Right kidney (tissue), 1 donor: Measurements from ENCODE around the gene FOXC2.

ENCODE experiments used
- DNase-seq: peaks from one replicate; pipeline ENCODE4 v3.0.0-alpha.2; 2016

The FOXC2 gene

GRCh38 chr16:86531641-86532525 is 34.7 kb upstream of the FOXC2 start:
- no peak for DNase-seq

- no peak for DNase-seq
Observed at GRCh38 chr16:86532526-86532815, 34.2 kb upstream of the FOXC2 start.

GRCh38 chr16:86533076-86533475 is 33.6 kb upstream of the FOXC2 start:
- DNase-seq: no peak

- DNase-seq: no peak
Observed at GRCh38 chr16:86533767-86534351, 32.8 kb upstream of the FOXC2 start.

- no peak for DNase-seq
Observed at GRCh38 chr16:86534779-86535615, 31.6 kb upstream of the FOXC2 start.

- no peak for DNase-seq
Observed at GRCh38 chr16:86536621-86537020, 30.0 kb upstream of the FOXC2 start.

DNA sequence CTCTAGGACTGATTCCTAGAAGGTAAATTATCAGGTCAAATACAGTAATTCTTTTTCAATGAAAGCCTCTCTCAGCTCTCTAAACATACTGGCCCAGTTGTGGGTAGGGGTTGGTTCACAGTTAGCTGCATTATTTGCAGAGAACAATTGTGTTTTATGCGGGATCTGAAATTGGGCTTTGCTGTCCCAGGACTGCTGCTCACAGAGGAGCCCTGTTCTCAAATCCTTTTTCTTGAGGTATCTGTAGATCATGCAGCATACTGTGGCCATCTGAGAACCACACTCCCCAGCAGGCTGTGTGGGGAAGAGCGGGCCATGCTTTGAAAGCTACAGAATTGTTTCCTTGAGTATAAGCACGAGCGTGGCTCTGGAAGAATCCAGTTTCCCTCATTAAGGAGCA is 29.1 kb upstream of the FOXC2 start:
- DNase-seq: no peak

GRCh38 chr16:86538196-86538780 is 28.3 kb upstream of the FOXC2 start:
- no peak for DNase-seq

- DNase-seq: no peak
Observed at GRCh38 chr16:86540894-86541293, 25.7 kb upstream of the FOXC2 start.

DNA sequence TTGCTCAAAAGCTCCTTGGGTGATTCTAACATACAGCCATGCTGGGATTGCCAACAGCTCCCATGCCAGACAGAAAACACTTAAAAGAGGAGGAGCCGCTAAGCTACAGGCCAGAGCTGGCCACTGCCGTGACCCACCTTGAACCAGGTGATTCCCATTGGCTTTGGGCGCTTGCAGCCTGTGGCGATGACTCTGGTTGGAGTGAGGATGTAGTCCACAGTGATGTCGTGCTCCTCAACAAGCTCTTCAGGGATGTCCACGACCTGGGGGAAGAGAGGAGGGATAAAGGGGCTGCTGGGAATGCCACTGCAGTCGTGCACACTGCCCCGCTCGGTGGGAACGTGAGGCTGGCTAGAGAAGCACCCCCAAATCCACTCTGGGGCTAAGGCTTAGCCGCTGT is 25.1 kb upstream of the FOXC2 start:
- no peak for DNase-seq

GRCh38 chr16:86542756-86543750 is 23.6 kb upstream of the FOXC2 start:
- DNase-seq: no peak

DNA sequence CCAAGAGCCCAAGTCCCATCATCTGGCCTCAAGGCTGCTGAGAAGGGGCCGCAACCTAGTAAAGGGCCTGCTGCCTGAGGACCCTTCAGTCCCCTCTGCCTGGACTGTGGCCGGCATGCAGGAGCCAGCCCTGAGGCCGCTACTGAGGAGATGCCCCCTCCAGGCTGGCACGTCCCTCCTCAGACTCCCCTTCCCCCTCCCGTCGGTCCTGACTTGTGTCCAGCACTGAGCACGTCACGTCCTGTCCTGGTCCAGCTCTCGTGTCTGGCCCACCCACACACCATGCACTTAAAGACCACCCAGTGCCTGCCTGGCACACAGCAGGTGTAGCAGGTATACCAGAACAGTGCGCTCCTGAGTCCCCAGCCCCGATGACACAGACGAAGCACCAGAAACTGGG is 21.1 kb upstream of the FOXC2 start:
- no peak for DNase-seq

DNA sequence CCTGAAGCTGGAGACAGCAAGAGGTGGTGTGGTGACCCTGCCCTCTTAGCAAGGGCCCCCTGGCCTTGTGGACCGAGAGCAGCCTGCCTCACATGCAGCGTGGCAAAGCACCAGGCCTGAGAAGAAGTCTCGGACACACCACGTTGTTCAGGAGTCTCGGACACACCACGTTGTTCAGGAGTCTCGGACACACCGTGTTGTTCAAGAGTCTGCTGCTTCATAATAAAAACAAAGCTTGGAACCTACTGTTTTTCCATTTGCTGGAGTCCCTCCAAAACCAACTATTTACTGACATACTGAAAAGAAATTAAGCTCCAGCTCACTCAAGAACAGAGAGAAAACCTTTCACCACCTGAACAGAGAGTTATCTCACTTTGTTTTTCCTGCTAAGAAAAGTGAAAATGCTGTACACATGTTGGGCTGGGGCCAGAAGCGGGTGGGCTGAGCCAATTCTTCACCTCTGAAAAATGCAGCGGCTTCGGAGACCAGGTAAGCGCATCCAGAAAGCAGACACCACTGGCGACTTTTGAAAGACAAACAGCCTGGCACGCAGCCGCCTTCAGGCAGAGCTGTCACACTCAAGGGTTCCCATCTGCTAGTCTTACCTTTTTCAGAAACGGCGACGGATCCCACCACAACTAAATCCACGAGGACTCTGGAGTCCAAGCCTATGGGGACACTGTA is 20.5 kb upstream of the FOXC2 start:
- no peak for DNase-seq

DNA sequence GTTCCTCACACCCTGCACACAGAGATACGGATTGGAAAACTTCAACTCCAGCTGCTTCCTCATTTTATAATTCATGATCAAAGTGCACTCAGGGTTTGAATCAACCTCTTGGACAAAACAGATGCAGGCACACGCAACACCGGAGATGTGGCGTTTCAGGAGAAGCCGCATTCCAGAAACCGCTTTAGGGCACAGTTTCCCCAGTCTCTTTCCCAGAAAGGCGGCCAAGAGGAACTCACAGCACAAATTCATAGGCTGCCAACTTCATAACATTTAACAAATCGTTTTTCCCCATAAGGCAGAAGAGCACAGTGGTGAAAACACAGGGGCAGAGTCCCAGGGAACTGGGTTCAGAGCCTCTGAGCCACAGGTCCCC is 20.0 kb upstream of the FOXC2 start:
- no peak for DNase-seq

DNA sequence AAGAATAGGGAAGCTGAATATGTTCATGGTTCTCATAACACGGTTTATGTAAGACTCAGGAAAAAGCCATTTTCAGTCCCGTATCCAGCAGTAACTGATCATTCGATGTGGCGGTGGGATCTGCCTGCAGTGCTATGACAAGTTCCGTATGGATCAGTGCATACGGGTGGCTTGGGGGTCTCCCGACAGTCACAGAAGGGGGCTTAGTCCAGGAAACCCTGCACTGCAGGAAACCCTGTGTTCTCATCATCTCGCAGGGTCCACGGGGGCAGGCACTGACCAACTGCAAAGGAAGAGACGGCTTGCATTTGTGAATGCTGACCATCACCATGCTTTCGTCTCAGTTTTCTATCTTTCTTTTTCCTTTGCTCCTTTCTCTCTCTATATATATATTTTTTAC is 19.3 kb upstream of the FOXC2 start:
- no peak for DNase-seq

GRCh38 chr16:86549076-86549892 is 17.3 kb upstream of the FOXC2 start:
- DNase-seq: no peak

- DNase-seq: no peak
Observed at GRCh38 chr16:86549893-86550190, 16.8 kb upstream of the FOXC2 start.

- DNase-seq: no peak
Observed at GRCh38 chr16:86550281-86550680, 16.3 kb upstream of the FOXC2 start.

DNA sequence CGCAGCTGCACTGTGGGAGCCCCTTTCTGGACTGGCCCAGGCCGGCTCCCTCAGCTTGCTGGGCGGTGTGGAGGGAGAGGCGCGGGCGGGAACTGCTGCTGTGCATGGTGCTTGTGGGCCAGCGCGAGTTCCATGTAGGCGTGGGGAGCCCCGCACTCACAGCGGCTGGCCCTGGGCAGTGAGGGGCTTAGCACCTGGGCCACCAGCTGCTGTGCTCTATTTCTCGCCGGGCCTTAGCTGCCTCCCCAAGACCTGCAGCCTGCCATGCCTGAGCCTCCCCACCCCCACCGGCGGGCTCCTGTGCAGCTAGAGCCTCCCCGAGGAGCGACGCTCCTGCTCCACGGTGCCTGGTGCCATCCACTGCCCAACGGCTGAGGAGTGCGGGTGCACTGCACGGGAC is 13.3 kb upstream of the FOXC2 start:
- no peak for DNase-seq

DNA sequence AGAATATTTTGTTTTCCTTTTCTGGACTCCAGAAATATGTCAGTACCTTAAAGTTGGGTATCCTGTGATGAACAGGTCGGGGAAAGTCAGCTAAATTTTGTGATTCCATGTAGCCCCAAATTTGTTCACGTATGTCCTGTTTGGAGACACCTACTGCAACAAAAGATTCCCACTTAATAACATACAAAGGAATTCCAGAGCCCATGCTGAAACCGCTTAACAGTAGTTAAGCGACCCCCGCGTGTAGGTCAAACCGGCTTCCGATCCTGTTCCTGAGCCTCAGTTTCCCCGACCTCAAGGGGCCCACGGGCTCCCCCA is 12.1 kb upstream of the FOXC2 start:
- DNase-seq: no peak
